HG03039 (cell line): ENCODE measurements around the gene BST1.

Source experiments
- ATAC-seq: cut with Tn5 transposase; IDR thresholded peaks from one replicate; pipeline ENCODE4 v1.9.1; 2021; ENCODE audit warnings: mild to moderate bottlenecking, moderate library complexity; ENCODE audit not compliant: unreplicated experiment

BST1 gene

DNA sequence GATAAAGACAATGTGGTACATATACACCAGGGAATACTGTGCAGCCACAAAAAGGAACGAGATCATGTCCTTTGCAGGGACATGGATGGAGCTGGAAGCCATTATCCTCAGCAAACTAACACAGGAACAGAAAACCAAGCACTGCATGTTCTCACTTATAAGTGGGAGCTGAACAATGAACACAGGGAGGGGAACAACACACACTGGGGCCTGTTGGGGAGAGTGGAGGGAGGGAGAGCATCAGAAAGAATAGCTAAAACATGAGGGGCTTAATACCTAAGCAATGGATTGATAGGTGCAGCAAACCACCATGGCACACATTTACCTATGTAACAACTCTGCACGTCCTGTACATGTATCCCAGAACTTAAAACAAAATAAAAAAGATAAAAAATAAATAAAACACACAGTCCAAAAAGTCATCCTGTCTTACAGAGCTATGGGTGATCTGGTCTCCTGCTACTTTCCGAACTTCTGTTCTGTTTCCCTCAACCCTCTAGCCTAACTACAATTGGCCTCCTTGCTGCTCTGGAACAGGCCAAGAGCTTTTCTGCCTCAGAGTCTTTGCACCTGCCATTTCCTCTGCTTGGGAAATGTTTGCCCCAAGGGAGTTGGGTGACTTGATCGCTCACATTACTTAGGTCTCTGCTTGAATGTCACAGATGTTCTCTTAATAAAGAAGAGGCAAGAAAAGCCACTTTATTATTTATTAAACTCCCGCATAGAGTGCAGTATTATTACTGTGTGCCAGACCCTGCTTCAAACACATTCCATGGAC lies 74.2 kb downstream of the BST1 start:
- ATAC-seq = no peak

DNA sequence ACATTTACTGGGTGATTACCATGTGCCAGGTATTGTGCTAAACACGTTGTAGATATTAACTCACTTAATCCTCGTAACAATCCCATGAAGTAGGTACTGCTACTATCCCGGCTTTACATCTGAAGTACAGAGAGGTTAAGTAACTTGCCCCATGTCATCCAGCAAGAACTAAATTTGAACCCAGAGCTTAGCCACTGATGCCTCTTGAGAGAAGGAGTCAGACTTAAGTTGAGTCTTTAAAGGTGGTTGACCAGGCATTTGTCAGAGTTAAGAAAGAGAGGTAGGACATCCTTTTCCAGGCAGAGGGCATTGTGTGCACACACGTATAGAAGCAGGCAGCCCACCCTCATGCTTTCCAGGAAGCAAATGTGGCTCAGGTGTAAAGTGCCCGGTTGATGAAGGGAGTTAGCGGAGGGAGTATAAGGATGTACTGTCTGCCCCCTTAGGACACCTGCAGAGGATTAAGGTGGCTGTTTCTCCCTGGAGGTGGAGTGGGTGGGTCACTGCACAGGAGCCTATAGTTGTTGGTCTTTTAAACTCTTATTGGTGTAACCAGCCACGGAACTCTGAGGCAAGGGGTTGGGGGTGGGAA lies 74.9 kb downstream of the BST1 start:
- no peak for ATAC-seq

DNA sequence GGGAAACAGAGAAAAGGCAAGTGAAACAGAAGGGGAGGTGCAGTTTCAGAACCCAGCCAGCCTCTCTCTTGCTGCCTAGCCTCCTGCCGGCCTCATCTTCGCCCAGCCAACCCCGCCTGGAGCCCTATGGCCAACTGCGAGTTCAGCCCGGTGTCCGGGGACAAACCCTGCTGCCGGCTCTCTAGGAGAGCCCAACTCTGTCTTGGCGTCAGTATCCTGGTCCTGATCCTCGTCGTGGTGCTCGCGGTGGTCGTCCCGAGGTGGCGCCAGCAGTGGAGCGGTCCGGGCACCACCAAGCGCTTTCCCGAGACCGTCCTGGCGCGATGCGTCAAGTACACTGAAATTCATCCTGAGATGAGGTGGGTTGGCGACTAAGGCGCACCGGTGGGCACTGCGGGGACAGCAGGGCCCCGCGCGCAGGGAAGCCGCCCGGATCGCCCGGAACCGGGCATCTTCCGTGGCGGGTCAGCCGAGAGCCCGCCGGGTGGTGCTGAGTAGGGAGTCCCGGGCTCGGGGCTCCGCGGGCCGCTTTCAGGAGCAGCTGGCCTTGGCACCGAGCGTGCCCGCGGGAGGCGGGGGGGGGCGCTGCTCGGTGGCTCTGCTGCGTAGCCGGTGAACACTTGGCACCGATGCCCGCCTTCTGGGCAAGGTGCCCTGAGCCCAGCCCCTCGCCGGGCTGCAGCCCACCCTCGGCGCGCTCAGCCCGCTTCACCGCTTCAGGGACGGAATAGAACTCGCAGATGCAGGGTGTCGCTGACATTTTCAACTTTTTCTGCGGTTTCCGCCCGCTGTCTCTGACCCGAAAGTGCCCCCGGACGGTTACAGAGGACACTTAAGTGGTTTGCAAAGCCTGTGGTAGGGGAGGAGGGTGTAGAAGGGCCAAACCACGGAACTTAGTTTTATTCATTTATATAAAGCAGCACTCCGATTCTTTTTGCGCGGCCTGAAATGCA lies 75.7 kb downstream of the BST1 start, which contains the start of gene CD38:
Gene CD38 (plus strand): TSS at position 40 of the 953 bp plus-strand sequence. CDS start 87 bp downstream, at position 127.
- peak; percentile 73 for ATAC-seq

DNA sequence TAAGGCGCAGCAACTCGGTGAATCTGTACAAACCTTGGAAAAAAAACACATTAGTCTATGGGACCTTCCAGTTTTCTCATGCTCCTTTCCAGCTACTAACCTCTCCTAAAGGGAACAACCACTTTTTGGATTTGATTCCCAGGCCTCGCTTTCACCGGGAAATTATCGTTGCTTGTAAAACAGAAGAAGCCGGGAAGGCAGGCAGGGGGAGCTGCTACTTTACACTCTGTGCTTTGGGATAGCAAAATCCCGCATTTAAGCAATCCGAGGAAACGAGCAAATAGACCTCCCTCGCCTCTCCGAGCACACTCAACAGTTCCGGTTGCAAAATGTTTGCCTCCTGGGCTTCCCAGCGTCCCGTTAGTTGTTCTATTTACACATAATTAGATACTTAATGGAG lies 76.4 kb downstream of the BST1 start:
- ATAC-seq = no peak

DNA sequence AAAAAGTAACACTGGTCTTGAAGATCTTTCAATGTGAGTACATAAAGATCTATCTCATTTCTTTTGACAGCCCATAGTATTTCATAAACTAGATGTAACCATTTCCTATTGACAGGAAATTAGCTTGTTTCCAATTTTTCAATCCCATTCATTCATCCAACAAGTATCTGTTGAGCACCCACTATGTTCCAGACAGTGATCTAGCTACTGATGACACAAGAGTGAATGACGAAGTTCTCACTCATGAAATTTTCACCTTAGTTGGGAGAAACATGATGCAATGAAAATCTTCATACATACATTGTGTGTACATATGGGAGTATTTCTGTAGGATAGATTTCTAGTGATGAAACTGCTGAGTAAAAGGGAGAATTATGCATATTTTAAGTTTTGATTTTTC lies 76.9 kb downstream of the BST1 start:
- ATAC-seq = no peak

DNA sequence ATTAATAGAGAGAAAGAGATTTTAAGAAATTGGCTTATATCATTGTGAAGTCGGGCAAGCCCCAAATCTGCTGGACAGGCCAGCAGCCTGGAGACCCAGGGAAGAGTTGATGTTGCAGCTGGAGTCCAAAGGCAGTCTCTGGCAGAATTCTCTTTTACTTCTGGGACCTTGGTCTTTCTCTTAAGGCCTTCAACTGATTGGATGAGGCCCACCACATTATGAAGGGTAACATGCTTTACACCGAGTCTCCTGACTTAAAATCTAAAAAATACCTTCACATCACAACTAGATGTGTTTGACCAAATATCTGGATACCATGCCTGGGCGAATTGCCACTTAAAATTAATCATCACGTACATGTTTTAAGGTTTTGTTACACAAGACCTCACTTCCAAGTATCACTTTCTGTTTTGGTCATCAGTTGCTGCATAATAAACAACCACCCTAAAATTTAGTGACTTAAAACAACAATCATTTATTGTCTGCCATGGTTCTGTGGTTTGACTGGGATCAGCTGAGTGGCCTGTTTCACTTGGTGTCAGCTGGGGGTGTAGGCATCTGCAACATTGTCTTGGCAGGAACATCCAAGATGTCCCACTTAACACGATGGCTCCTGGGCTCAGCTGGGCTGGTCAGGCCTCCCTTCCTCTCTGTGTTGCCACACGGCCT lies 78.7 kb downstream of the BST1 start:
- ATAC-seq = no peak
